GM19328 (cell line): ENCODE results near the gene CUZD1.

Experiments
- ATAC-seq: cut with Tn5 transposase; IDR thresholded peaks from one replicate; pipeline ENCODE4 v1.9.1; 2021; ENCODE audit warnings: mild to moderate bottlenecking, moderate library complexity; ENCODE audit not compliant: unreplicated experiment

The CUZD1 gene

GRCh38 chr10:122821808-122822207, 23.8 kb downstream of the CUZD1 start:
- ATAC-seq = no peak

DNA sequence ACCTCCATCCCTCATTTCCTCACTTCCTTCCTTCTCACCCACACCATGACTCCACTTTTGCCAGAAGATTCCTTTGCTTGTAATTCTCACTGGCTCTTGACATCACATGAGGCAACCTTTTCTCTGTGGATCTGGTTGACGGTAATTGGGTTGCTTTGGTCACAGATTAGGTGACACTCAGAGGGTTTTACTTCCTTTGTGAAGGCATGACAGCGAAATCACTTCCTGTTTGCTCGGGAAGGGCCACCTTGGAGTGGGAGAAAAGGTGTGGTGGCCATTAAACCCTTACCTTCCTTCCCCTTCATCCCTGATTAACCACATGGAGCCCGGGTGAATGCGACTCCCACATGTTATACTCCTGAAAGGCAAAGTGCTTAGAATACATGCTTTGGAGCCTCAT, 30.2 kb downstream of the CUZD1 start:
- ATAC-seq = no peak

GRCh38 chr10:122814493-122814892, 31.2 kb downstream of the CUZD1 start:
- no peak for ATAC-seq

DNA sequence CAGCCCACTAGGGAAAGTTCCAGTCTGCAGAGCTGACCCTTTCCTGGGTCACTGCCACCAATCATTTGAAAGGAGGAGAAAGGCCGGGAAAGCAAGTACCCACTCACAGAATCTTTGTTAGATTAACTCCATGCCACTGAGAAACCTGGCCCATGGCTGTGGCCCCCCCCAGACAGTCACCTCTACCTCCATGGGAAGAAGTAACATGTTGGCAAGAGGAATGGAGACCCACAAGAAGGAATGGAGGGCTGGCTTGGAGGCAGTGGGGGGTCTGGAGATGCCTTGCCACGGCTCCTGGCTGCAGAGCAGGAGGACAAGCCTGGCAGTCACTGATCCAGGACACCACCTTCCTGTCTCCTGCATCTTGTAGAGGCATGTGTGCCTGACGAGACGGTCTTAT, 32.9 kb downstream of the CUZD1 start:
- no peak for ATAC-seq

GRCh38 chr10:122802282-122802681, 43.4 kb downstream of the CUZD1 start:
- no peak for ATAC-seq

- no peak for ATAC-seq
Observed at GRCh38 chr10:122798704-122799231, 46.9 kb downstream of the CUZD1 start.

DNA sequence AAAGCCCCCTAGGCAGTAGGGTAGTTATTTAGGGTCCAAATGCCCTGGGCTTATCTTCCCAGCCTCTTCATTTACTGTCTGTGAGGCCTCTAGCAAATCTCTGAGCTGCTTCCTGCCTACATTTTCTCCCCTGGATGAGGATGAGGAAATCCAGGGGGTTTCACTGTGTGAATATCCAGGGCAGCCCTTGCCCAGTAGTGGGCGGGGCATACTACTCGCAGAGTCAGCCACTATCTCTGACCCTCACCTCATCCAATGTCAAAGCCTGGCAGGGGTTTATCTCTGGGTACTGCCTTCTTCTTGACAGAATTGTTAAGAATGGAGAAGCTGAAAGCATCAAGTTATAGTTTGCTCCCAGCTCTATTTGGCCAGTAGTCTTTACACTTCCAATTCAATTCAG, 48.9 kb downstream of the CUZD1 start:
- ATAC-seq = no peak

DNA sequence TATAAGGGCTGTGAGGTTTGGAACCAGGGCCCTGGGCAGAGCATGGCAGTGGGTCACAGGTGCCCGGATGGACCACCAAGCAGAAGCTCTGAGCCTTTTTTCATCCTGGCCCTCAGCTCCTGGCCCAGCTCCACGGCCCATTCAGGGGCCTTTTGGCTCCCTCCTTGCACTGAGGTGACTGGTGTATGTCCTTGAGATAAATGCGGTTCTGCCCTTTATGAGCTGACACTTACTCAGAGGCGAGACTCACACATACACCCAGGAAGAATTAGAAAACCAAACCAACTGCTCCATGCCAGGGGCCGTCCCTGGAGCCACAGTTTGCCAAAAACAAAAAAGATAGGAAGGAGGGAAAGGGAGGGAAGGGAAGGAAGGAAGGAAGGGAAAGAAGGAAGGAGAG, 49.7 kb downstream of the CUZD1 start:
- ATAC-seq = no peak

- no peak for ATAC-seq
Observed at GRCh38 chr10:122786269-122786668, 59.4 kb downstream of the CUZD1 start.

- no peak for ATAC-seq
Observed at GRCh38 chr10:122782911-122783310, 62.7 kb downstream of the CUZD1 start.
